C4-2B (cell line): ENCODE results near the gene SIVA1.

ENCODE experiments used
- H3K27ac ChIP-seq: fragments of 450-650 bp; 2 replicates; pipeline ENCODE4 v1.5.1; 2017
- ZFX ChIP-seq: fragments of 450-650 bp; IDR thresholded peaks from 2 replicates; pipeline ENCODE4 v1.6.1; 2017
- TF ChIP-seq, protein P1 (sequence below): fragments of 450-650 bp; conservative IDR thresholded peaks from 2 replicates; pipeline ENCODE4 v1.5.1; 2017; ENCODE audit warnings: mild to moderate bottlenecking

Gene SIVA1

DNA sequence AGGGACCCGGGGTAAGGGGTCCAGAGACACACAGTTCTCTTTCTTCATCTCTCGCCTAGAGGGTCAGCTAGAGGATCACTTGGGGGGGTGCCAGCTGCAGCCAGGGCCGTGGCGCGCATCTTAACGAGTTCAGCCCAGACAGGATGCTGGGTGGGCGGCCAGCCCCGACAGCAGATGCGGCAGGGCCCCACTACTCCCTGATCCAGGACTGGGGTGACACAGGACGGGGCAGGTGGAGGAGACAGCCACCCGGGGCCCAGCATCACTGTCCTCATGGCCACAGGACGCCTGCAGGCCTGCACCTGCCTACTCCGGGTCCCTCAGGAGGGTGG, 29.8 kb downstream of the SIVA1 start:
- TF ChIP-seq, protein P1, sequence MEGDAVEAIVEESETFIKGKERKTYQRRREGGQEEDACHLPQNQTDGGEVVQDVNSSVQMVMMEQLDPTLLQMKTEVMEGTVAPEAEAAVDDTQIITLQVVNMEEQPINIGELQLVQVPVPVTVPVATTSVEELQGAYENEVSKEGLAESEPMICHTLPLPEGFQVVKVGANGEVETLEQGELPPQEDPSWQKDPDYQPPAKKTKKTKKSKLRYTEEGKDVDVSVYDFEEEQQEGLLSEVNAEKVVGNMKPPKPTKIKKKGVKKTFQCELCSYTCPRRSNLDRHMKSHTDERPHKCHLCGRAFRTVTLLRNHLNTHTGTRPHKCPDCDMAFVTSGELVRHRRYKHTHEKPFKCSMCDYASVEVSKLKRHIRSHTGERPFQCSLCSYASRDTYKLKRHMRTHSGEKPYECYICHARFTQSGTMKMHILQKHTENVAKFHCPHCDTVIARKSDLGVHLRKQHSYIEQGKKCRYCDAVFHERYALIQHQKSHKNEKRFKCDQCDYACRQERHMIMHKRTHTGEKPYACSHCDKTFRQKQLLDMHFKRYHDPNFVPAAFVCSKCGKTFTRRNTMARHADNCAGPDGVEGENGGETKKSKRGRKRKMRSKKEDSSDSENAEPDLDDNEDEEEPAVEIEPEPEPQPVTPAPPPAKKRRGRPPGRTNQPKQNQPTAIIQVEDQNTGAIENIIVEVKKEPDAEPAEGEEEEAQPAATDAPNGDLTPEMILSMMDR = no peak
- TF ChIP-seq ZFX = no peak

DNA sequence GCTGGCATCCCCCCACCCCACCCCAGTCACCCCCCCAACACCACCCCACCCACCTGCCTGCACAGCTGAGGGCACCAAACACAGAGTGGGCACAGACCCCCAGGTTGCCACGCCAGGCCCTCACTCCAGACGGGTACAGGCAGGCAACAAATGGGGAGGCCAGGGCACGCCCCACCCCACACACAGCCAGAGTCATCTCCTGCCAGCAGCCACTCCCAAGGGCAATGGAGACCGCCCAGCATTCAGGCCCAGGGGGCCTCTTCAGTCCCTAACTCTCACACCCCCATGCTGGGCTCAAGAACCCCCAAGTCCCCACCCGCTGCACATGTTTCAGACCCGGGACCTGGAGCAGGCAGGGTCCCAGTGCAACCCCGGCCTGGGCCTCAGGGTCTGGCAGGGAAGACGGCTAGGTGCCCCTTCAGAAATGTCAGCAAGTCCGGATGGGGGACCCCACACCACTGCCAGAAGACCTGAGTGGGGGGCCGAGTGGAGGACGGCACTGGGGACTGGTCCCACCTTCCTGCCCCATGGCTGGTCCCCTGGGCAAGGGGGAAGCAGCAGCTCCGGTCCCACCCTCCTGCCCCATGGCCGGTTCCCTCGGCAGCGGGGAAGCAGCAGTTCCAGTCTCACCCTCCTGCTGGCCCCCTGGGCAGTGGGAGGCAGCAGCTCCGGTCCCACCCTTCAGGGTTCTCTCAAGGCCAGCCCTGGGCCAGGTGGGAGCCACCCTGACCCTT, 30.7 kb downstream of the SIVA1 start:
- TF ChIP-seq, protein P1 = no peak
- TF ChIP-seq ZFX = no peak
- no peak overlapping the region for H3K27ac ChIP-seq

More for the DNA sequence above, 29.8 kb downstream of the SIVA1 start:
- H3K27ac ChIP-seq = no peak overlapping the region

- no peak overlapping the region for H3K27ac ChIP-seq
- TF ChIP-seq, protein P1 = no peak
These were observed 31.2 kb downstream of the SIVA1 start for GRCh38 chr14:104784218-104784568.

DNA sequence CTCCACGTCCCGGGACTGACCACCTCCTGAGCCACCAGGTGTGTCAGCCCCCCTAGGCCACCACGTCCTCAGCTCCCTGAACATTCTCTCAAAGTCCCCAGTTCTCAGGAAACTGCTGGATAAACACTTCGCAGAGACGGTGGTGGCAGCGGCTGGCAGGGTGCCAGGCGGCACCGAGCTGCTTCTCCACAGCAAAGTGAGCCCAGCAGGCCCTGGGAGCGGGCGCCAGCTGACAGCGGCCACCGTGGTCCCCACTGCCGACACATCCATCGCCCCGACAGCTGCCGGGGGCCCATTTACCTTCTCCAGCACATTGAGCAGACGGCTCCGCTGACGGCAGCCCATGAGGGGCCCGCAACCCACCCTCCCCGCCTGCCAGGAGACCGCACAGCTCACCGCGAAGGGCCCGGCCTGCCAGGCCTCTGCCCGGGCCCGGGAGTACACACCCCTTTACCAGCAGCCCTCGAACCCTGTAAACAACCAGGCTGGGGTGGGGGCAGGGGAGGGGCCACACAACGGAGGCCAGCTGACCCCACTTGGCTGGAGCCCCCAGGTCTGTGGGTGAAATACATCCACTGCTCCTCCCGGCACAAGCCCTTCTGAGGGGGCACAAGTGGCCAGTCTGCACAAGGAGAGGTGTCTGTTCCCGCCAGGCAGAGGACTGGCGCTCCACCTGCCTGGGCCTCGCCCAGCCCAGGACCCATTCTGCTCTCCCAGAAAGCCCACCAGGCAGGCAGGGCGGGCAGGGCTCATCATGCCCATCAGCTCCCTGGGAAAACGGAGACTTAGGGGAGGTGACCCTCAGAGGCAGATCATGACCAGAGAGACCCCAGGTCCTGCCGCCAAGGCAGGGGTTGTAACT, 32.1 kb downstream of the SIVA1 start:
- no peak for TF ChIP-seq ZFX
- TF ChIP-seq, protein P1 = no peak
- no peak overlapping the region for H3K27ac ChIP-seq

GRCh38 chr14:104785708-104786080, 32.7 kb downstream of the SIVA1 start:
- TF ChIP-seq, protein P1 = no peak
- no peak for TF ChIP-seq ZFX
- H3K27ac ChIP-seq = no peak overlapping the region

DNA sequence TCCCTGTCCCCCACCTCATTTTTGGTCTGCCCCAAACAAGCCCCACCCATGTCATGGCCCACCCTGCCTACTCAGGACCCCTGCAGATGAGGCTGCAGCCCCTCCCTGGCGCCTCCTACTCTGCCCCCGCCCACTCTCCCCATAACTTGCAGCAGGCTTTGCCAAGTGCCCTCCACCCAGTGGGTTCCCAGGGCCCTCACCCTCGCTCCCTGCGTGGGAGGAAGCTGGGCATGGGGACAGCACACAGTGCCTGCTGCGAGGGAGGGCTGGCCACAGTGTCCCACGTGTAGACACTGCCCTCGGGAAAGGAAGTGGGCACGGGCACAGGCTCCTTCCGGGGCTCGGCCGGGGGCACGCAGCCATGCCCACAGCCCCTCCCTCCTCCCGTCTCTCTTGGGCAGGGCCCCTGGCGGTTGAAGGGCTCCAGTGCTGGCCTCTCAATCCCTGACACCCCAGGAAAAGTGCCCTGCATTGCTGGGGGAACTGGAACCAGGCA, 33.2 kb downstream of the SIVA1 start:
- TF ChIP-seq, protein P1 = no peak
- no peak for TF ChIP-seq ZFX
- H3K27ac ChIP-seq = no peak overlapping the region
